ENCODE results near the gene TTC23.

The TTC23 gene

GRCh38 chr15:99137877-99138276 lies 111.5 kb downstream of the TTC23 start:
- no peak for DNase-seq (ENCODE audit: low read depth)

DNA sequence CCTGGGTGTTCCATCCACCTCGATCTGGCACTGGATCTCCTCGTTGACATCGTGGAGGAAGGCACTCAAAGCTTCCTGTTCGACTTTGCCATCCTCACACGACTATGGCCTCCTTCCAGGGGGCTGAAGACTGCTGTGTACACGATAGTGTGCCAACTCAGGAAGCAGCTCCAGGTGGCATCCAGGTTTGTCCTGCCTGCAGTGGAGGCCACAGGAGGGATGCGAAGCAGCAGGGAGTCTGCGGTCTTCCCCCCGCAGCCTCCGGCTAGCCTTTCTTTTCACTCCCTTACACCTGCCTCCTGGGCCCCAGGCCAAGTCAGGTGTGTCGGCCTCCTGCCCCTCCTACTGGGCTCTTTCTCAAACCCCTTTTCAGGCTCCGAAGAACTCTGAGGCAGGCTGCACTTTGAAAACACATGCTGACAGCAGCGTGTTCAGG lies 112.3 kb downstream of the TTC23 start:
- DNase-seq (ENCODE audit: low read depth), result no peak

DNA sequence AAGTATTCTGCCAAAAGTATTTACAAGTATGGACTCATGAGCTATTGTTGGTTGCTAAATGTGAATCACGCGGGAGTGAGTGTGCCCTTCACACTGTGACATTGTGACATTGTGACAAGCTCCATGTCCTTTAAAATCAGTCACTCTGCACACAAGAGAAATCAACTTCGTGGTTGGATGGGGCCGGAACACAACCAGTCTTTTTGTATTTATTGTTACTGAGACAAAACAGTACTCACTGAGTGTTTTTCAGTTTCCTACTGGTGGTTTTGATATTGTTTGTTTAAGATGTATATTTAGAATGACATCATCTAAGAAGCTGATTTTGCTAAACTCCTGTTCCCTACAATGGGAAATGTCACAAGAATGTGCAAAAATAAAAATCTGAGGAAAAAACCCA lies 114.2 kb downstream of the TTC23 start:
- DNase-seq (ENCODE audit: low read depth), result no peak

- no peak for DNase-seq (ENCODE audit: low read depth)
Measured at GRCh38 chr15:99134317-99134821, 115.0 kb downstream of the TTC23 start.

DNA sequence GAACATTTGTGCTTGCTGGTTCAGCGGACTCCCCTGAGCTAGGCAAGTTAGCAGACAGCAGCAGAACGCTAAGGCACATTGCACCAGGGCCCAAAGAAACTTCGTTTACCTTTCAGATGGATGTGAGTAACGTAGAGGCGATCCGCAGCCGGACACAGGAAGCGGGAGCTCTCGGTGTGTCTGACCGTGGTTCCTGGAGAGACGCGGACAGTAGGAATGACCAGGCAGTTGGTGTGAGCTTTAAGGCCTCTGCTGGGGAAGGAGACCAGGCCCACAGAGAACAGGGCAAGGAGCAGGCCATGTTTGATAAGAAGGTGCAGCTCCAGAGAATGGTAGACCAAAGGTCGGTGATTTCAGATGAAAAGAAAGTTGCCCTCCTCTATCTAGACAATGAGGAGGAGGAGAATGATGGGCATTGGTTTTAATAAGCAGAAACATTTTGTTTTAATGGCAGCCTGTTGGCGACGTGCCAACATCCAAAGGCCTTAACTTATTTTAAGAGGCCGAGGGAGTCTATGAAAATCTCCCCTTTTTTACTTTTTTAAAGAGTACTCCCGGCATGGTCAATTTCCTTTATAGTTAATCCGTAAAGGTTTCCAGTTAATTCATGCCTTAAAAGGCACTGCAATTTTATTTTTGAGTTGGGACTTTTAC lies 116.6 kb downstream of the TTC23 start:
- DNase-seq (ENCODE audit: low read depth), result no peak

GRCh38 chr15:99132122-99132521 lies 117.3 kb downstream of the TTC23 start:
- DNase-seq (ENCODE audit: low read depth), result no peak

GRCh38 chr15:99131441-99132023 lies 117.8 kb downstream of the TTC23 start:
- DNase-seq (ENCODE audit: low read depth), result no peak

GRCh38 chr15:99130765-99131440 lies 118.5 kb downstream of the TTC23 start:
- no peak for DNase-seq (ENCODE audit: low read depth)

GRCh38 chr15:99130314-99130713 lies 119.1 kb downstream of the TTC23 start:
- DNase-seq (ENCODE audit: low read depth), result no peak

DNA sequence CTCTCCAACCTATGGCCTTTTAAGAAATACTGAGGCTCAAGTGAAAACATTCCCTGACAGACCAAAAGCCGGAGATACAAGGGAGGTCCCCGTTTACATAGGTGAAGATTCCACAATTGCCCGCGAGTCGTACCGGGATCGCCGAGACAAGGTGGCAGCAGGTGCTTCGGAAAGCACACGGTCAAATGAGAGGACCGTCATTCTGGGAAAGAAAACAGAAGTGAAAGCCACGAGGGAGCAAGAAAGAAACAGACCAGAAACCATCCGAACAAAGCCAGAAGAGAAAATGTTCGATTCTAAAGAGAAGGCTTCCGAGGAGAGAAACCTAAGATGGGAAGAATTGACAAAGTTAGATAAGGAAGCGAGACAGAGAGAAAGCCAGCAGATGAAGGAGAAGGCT lies 119.7 kb downstream of the TTC23 start:
- no peak for DNase-seq (ENCODE audit: low read depth)

DNA sequence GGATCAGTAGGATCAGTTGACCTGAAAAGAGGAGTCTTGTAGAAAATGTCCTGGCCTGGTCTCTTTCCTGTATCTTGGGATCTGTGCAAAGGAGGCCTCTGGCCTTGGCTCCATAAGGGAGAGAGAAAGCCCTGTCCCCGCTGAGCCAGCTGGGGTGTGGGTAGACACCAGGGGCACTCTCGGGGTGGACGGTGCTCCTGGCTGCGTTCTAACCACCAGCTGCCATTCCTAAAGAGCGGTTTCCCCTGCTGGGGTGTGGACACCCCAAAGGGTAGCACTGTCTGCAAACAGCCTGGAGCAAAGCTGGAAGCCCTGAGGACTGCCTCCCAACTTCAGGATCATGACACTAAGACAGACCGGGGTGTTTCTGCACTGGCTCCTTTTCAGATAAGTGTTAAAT lies 121.0 kb downstream of the TTC23 start:
- no peak for DNase-seq (ENCODE audit: low read depth)

DNA sequence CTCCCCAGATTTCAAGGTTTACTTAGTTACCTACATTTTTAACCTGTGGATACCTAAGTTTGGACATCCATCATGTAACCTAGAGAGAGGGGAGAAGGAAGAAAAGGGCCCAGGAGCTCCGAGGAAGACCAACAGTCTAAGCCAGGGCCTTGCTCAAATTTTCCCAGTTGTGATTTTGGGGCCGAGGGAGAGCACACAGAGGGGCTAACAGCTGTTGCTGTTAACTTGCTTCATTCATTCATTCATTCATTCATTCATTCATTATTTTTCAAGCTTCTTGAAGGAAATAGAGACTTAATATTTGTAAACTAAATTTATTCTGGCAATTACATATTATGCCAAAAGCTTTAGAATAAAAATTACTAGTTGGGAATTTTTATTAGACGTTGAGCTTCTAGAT lies 121.6 kb downstream of the TTC23 start:
- no peak for DNase-seq (ENCODE audit: low read depth)

- DNase-seq (ENCODE audit: low read depth), result no peak
Measured at GRCh38 chr15:99126930-99127329, 122.5 kb downstream of the TTC23 start.

GRCh38 chr15:99126131-99126588 lies 123.2 kb downstream of the TTC23 start:
- DNase-seq (ENCODE audit: low read depth), result no peak

DNA sequence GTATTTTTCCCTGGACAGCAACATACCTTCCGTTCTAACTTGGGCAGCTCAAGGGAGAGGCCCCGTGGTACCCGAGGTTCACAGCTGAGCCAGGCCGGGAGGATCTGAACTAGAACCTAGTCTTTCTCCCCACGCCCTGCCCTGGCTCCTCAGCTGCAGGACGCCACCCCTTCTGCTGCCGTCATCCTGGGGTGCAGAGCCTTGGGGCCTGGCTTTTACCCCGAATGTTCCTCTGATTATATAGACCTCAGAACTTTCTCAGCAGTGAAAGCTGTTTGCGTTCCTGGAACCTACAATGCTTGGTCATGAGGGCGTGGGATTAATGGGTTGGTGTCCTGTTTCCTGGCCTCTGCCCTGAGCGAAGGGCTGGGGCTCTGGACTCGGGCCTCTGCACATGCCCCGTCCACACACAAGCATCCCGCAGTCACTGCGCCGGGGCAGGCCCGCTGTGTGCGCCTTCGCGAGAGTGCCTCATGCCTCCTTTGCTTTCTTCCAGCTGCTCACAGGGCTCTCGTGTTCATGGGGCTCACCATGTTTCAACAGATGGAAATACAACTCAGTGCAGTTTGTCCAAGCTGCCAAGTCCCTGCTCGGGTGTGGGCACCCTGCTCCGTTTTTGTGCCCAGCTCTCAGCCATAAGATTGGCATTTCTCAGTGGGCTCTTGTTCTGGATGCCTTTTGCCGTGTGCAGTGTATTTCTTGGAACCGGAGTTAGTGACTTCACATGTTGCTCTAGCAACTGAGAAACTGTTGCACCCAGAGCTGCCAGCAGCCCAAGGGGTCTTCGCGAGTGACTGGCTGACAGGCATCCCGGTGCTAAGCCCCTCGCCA lies 124.1 kb downstream of the TTC23 start:
- no peak for DNase-seq (ENCODE audit: low read depth)

DNA sequence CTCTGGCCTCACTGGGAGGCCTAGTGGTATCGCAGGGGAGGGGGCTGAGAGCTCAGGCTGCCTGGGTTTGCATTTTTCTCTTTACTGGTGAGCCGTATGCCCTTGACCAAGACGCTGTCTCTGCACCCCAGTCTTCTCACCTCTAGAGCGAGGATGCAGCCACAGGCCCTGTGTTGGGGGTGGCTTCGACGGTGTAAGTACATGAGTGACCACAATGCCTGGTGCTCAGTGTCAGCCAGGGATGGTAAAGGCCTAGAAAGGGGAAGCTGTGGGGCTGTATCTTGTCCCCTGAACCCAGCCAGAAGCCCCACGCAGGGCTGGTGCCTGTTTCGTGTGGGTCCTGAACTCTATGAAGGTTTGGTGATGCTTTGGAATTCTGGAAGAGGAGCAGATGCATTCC lies 124.7 kb downstream of the TTC23 start:
- no peak for DNase-seq (ENCODE audit: low read depth)

- peak; percentile 99 for DNase-seq (ENCODE audit: low read depth)
Measured at GRCh38 chr15:99123713-99124451, 125.5 kb downstream of the TTC23 start.

- DNase-seq (ENCODE audit: low read depth), result no peak
Measured at GRCh38 chr15:99122831-99123712, 126.3 kb downstream of the TTC23 start.

GRCh38 chr15:99121691-99122410 lies 127.5 kb downstream of the TTC23 start:
- DNase-seq (ENCODE audit: low read depth), result no peak

DNA sequence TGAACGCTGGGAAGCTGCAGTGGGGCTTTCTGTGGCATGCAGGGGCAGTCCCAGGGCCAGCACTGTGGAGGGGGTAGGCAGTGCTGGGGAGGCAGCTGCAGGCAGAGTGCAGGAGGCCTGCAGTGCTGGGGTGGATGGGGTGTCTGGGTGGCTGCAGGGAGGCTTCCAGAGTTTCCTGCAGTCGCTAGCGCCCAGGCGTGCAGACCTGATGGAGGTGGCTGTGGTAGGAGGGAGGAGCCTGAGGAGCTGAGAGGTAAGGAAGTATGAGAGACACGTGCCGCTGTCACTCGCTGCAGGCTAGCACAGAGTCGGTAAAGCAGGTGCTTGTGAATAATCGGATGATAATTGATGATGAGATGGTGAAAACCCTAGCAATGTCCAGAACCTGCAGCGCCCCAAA lies 128.2 kb downstream of the TTC23 start:
- DNase-seq (ENCODE audit: low read depth), result no peak

Measured in HS-27A (cell line).